ENCODE data around the gene HDAC11.
"Not testable (repeated sequence)": the region's sequence is repeated elsewhere in the genome, so short reads cannot be mapped to it uniquely, and the experiment has no call there.

Gene HDAC11

DNA sequence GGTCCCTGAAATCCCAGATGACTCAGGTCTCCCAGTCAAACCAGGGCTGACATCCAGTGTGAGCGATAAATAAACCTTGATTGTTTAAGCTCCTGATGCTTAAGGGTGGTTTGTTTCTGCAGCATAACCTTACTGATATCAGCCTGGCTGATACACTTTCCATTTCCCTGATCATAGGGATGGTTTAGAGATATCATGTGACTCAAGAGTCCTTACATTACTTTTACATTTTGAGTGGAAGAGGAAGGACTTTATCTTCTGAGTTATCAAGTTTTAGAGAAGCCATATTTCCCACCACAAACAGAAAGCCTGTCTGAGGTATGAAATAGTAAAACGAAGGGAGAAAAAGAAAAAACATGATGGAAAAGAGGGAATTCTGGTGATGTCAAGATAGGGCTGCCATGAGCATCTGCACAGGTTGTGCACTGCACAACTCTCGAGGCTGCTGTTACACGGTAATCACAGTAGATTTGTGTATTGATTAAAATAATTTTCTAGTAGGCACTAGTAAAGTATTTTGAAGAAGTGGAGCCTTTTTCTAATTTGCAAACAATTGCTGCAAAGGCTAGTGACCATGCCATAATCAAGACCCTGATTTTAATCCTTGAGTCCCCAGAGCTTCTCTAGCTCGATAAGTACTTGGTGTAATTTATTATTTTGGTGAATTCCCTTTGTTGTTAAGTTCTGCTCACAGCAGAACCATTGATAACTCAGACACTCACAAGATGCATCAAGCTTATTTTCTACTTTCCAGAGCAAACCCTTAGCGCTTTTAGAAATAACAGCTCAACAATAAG lies 34.7 kb downstream of the HDAC11 start:
- Histone ChIP-seq H3K36me3 (ENCODE audit: insufficient read depth, low read length) (no peaks in the 10 kb centered on the region), H3K9me3 (ENCODE audit: control insufficient read depth, insufficient read depth, low read length) (no peaks in the 10 kb centered on the region), H3K9ac (ENCODE audit: low read depth, low read length) (no peak overlapping the region), H3K4me1 (ENCODE audit: insufficient read depth, low read length) (peaks cover 6% of the 10 kb centered on the region; the same call in 1 of the 2 replicates)

DNA sequence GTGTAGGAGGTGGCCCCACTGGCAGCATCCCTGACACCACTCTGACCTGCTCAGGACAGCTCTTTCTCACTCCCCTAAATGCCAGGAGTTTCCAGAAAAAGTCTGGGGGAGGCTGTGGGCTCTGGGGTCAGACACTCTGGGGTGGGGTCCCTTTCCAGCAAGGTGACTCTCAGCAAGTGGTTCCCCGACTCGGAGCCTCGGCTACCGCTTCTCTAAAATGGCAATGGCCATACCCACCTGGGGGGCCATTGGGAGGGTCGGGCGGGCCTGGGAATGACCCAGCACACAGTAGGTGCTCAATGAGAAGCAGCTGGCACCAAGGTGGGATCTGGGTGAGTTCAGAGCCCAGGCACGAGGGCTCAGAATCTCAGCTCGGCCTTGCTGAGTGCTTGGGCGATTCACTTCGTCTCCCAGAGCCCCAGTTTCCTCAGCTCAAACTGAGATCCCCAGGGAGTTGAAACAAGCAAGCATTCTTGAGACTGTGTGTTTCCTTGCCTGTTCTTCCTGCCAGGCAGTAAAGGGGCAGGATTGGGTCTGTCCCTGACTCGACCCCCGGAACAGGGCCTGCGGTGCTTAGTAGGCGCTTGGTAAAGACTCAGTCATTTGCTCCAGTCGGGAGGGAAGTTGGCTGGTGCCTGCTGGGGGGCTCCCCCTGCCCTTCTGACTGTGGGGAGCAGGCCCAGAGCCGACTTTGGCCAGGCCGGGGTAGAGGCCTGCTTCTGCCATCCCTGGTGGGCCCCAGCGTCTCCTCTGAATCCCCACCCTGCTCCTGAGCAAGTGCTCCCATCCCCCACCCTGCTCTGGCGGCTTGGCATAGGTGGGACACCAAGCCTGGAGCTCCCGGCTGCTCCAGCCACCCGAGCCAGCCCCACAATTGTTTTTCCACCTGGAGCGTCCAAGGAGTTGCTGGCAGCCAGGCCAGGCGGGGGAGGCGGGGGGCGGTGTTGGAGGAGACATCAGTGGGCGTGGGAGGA lies 36.0 kb downstream of the HDAC11 start:
- H3K4me1 ChIP-seq (ENCODE audit: insufficient read depth, low read length), result peaks cover 6% of the 10 kb centered on the region; the same call in 1 of the 2 replicates
- H3K36me3 ChIP-seq (ENCODE audit: insufficient read depth, low read length), result no peaks in the 10 kb centered on the region
- no peak overlapping the region for H3K9ac ChIP-seq (ENCODE audit: low read depth, low read length)
- H3K9me3 ChIP-seq (ENCODE audit: control insufficient read depth, insufficient read depth, low read length), result no peaks in the 10 kb centered on the region

DNA sequence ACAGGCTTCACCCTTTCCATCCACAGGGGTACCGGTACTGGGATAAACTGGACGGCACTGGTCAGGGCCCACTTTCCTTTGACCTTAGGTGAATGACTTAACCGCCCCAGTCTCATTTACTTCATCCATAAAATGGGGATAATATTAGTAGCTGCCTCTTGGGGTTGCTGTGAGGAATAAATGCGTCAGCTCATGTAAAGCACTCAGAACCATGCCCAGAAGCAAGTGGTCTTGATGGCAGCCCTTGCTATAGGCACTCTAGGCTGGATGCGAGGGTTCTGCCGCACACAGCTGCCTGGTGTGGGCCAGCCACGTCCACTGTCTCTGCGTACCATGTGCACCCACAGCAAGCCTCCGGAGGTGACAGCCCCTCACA lies 36.6 kb downstream of the HDAC11 start:
- H3K9me3 ChIP-seq (ENCODE audit: control insufficient read depth, insufficient read depth, low read length), result peaks cover 6% of the 10 kb centered on the region; the same call in 1 of the 2 replicates
- H3K36me3 ChIP-seq (ENCODE audit: insufficient read depth, low read length), result no peaks in the 10 kb centered on the region
- peaks cover 6% of the 10 kb centered on the region; the same call in 1 of the 2 replicates for H3K4me1 ChIP-seq (ENCODE audit: insufficient read depth, low read length)
- no peak overlapping the region for H3K9ac ChIP-seq (ENCODE audit: low read depth, low read length)

DNA sequence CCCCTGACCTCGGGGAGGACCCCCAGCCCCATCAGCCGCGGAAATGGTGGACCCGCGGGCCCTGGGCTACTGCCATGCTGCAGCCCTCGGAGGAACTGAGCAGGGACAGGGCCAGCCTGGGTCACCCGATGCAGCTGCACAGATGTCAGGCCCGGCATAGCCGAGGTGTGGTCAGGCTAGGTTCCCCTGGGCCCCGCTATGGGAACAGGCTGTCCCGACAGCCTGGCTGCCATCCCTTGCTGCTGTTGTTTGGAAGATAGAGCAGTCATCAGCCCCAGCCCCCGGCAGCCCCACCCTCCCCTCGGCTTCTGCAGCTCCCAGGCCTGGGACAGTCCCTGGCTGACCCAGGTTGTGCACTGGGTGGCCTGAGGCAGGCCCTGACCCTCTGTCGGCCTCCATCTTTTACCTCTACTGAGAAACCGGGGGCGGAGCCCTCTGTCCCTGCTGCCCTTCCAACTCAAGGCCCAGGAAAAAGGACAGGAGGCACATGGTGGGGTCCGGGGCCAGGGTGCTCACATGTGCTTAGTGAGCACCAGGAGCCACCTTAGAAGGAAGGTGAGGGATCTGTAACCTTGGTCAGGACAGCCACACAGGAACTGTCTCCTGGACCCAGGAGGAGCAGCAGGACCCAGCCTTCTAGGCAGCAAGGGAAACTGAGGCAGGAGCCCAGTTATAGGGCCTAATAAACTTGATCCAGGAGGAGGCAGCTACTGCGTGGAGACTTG lies 37.3 kb downstream of the HDAC11 start:
- H3K9ac ChIP-seq (ENCODE audit: low read depth, low read length), result no peak overlapping the region
- peaks cover 6% of the 10 kb centered on the region; the same call in 1 of the 2 replicates for H3K9me3 ChIP-seq (ENCODE audit: control insufficient read depth, insufficient read depth, low read length)
- H3K4me1 ChIP-seq (ENCODE audit: insufficient read depth, low read length), result peaks cover 6% of the 10 kb centered on the region; the same call in 1 of the 2 replicates
- H3K36me3 ChIP-seq (ENCODE audit: insufficient read depth, low read length), result no peaks in the 10 kb centered on the region

DNA sequence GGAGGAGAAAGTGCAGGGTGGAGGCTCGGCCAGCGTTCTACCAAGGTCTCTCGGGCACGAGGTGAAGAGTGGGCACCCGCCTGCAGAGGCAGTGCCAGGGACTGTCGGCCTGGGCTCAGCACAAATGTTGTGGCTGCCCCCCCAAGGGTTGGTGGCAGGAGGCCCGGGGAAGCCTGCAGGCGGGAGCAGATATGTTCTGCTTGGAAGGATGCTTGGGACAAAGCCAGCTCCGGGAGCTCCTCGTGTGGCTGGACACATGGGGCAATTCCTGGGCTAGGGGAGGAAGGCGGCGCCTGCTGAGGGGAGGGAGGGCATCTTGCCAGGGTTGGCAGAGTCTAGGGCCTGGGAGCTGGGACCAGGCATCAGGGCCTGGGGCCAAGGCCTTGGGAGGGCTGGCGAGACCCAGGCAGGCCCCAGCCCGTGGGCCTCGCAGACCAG lies 38.4 kb downstream of the HDAC11 start:
- Histone ChIP-seq H3K36me3 (ENCODE audit: insufficient read depth, low read length) (no peaks in the 10 kb centered on the region), H3K9ac (ENCODE audit: low read depth, low read length) (no peak overlapping the region), H3K9me3 (ENCODE audit: control insufficient read depth, insufficient read depth, low read length) (peaks cover 6% of the 10 kb centered on the region; the same call in 1 of the 2 replicates), H3K4me1 (ENCODE audit: insufficient read depth, low read length) (peaks cover 3% of the 10 kb centered on the region; the same call in 1 of the 2 replicates)

DNA sequence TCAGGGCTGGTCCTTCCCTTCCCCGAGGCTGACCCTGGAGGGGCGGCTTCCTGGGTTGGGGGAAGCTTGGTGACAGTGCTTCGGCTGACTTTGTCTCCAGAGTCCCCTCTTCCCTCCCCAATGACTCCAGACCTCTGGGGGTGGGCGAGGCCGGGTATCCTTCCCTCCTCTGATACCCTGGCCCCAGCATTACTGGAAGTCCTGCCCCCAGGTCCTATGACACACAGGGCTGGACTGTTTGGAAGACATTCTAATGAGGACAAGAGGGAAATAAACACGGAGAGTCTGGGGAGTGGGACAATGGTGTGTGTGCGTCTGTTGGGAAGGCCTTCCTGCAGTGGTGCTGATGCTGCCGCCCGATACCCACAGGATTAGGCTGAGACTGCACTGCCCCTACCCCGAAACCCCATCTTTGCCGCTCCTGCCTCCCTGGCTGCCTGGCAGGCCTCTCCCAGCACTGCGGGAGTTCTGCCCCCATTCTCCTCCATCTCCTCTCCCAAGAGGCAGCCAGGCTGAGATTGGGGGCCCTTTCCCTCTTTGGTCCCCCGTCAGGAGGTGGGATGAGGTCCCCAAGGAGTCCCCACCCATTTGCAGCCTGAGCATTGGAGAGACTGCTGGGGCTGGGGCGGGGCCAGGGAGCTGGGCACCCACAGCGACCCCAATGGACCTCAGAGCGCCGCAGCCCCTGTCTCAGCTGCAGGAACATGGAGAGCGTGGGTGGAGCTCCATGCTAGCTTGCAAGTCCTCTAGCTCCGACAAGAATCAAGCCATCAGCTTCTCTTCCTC lies 39.1 kb downstream of the HDAC11 start:
- peaks cover 6% of the 10 kb centered on the region; the same call in 1 of the 2 replicates for H3K9me3 ChIP-seq (ENCODE audit: control insufficient read depth, insufficient read depth, low read length)
- no peaks in the 10 kb centered on the region; the same call in 1 of the 2 replicates for H3K4me1 ChIP-seq (ENCODE audit: insufficient read depth, low read length)
- no peaks in the 10 kb centered on the region for H3K36me3 ChIP-seq (ENCODE audit: insufficient read depth, low read length)
- no peak overlapping the region for H3K9ac ChIP-seq (ENCODE audit: low read depth, low read length)

DNA sequence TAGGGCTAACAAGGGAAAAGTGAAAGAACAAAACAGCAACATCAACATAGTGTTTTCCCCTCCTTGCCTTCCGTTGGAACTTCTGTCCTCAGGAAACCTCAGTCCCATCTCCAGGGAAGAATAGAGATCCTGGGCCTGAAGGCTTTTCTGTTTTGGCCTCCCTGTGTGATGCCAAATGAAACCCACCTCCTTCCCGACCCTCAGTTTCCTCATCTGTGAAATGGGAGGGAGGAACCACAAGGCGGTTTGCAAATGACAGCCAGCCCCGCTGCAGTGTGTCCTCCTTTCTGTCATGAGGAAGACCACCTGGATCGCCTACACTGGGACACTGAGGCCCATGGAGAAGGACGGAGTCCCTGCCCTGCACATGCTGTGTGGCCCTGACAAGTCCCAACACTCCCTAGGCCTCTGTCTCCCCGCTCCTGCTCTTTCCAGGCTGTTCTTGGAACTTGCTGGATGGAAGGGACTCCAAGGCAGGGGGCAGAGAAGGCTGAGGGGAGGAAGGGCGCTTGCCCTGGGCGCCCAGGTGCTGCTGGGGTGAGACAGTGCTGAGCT lies 40.3 kb downstream of the HDAC11 start:
- H3K4me1 ChIP-seq (ENCODE audit: insufficient read depth, low read length), result no peaks in the 10 kb centered on the region; the same call in 1 of the 2 replicates
- no peak overlapping the region for H3K9ac ChIP-seq (ENCODE audit: low read depth, low read length)
- H3K36me3 ChIP-seq (ENCODE audit: insufficient read depth, low read length), result no peaks in the 10 kb centered on the region
- peaks cover 6% of the 10 kb centered on the region; the same call in 1 of the 2 replicates for H3K9me3 ChIP-seq (ENCODE audit: control insufficient read depth, insufficient read depth, low read length)

DNA sequence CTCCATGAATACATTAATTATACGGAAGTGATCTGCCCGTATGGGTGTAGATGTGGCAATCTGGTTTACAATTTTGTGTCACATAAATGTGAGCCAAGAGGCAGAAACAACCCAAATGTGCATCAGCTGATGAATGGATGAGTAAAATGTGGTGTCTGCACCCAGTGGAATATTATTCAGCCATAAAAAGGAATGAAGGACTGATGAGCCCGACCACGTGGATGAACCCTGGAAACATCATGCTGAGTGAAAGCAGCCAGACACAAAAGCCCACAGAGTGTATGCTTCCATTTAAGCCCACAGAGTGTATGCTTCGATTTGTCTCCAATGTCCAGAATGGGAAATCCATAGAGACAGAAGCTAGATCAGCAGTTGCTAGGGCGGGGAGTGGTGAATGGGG lies 41.2 kb downstream of the HDAC11 start:
- Histone ChIP-seq H3K36me3 (ENCODE audit: insufficient read depth, low read length) (no peaks in the 10 kb centered on the region), H3K9me3 (ENCODE audit: control insufficient read depth, insufficient read depth, low read length) (peaks cover 6% of the 10 kb centered on the region; the same call in 1 of the 2 replicates), H3K4me1 (ENCODE audit: insufficient read depth, low read length) (peaks cover 7% of the 10 kb centered on the region), H3K9ac (ENCODE audit: low read depth, low read length) (no peak overlapping the region)

DNA sequence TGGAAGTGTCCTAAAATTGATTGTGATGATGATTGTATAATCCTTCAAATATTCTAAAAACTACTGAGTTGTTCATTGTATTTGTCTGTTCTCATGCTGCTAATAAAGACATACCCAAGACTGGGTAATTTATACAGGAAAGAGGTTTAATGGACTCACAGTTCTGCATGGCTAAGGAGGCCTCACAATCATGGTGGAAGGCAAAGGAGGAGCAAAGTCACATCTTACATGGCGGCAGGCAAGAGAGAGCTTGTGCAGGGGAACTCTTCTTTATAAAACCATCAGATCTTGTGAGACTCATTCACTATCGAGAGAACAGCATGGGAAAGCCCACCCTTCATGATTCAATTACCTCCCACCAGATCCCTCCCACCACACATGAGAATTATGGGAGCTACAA lies 41.6 kb downstream of the HDAC11 start:
- H3K9me3 ChIP-seq (ENCODE audit: control insufficient read depth, insufficient read depth, low read length); H3K36me3 ChIP-seq (ENCODE audit: insufficient read depth, low read length); H3K9ac ChIP-seq (ENCODE audit: low read depth, low read length): not testable (repeated sequence)
- H3K4me1 ChIP-seq (ENCODE audit: insufficient read depth, low read length), result peaks cover 12% of the 10 kb centered on the region

DNA sequence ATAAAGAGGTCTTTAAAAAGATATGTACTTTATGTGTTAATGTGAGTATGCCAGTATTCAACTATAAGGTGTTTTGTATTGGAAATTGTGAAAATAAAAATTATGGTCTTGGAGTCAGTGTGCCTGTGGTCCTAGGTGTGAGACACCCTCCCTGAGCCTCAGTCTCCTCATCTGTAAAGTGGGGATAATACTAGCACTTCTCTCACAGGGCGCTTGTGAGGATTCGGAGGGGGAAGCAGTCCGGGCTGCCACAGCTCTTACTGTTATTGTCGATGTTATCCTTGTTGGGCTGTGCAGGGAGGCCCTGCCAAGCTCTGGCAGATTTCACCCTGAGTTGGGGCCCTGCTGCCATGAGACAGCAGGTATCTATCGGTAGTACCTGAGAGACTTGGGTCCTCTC lies 42.1 kb downstream of the HDAC11 start:
- no peaks in the 10 kb centered on the region for H3K36me3 ChIP-seq (ENCODE audit: insufficient read depth, low read length)
- peaks cover 6% of the 10 kb centered on the region; the same call in 1 of the 2 replicates for H3K9me3 ChIP-seq (ENCODE audit: control insufficient read depth, insufficient read depth, low read length)
- H3K4me1 ChIP-seq (ENCODE audit: insufficient read depth, low read length), result peaks cover 12% of the 10 kb centered on the region
- H3K9ac ChIP-seq (ENCODE audit: low read depth, low read length), result no peak overlapping the region

DNA sequence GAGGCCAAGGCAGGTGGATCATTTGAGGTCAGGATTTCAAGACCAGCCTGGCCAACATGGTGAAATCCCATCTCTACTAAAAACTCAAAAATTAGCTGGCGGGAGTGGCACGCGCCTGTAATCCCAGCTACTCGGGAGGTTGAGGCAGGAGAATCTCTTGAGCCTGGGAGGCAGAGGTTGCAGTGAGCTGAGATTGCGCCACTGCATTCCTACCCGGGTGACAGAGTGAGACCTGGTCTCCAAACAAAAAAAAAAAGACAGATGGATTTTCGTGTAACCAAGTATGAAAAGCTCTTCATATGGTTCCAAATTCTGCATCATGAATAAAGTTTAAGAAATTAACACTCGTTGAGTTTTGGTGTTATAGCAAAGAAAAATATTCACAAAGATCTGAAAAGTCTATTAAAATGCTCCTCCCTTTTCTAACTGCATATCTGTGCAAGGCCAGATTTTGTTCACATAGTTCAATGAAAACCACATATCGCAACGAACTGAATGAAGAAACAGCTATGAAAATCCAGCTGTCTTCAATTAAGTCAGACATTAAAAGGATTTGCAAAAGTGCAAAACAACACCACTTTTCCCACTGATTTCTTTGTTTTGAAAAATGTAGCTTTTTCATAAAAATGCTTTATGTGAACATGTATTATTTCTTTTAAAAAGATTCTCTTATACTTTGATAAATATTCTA lies 45.0 kb downstream of the HDAC11 start:
- no peak overlapping the region for H3K9ac ChIP-seq (ENCODE audit: low read depth, low read length)
- H3K9me3 ChIP-seq (ENCODE audit: control insufficient read depth, insufficient read depth, low read length), result peaks cover 6% of the 10 kb centered on the region; the same call in 1 of the 2 replicates
- H3K4me1 ChIP-seq (ENCODE audit: insufficient read depth, low read length), result peaks cover 12% of the 10 kb centered on the region
- H3K36me3 ChIP-seq (ENCODE audit: insufficient read depth, low read length), result no peaks in the 10 kb centered on the region

DNA sequence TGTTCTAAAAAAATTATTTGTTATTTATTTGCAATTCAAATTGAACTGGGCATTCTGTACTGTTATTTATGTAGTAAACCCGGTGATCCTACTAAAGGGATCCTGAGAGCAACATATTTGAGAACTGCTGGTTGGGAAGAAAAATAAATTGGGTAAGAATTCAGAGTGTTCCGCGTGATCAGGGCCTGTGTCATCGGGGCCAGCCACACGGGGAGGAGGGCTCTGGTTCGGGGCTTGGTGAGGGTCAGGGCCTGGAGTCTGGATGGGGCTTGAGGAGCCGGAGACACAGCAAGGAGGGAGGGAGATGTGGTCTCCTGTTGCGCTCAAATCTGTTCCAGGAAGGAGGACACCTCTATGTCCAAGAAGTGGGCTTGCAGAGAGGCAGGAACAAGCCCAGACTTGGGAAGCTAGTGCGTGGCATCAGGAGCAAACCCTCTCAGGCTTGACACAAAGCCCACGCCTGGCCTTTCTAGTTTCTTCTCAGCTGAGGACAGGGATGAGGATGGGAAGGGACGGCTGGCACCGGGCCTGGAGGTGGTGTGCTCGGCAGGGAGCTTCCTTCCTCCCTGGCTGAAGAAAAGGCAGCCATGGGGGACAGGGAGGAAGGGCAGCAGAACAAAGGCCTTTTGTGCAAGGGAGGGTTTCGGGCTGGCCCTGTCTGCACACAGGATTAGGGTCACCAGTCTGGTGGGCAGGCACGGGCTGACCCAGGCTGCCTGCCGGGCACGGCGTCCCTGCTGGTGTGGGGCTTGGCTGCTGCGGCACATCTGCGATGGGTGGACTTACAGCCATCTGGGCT lies 45.9 kb downstream of the HDAC11 start:
- Histone ChIP-seq H3K9me3 (ENCODE audit: control insufficient read depth, insufficient read depth, low read length) (peaks cover 6% of the 10 kb centered on the region; the same call in 1 of the 2 replicates), H3K9ac (ENCODE audit: low read depth, low read length) (no peak overlapping the region), H3K36me3 (ENCODE audit: insufficient read depth, low read length) (no peaks in the 10 kb centered on the region), H3K4me1 (ENCODE audit: insufficient read depth, low read length) (peaks cover 12% of the 10 kb centered on the region)

Measured in ES-I3 (cell line).